HG03342 (cell line): ENCODE measurements around the gene PLEKHF1.
"Not testable (repeated sequence)": the region's sequence is repeated elsewhere in the genome, so short reads cannot be mapped to it uniquely, and the experiment has no call there.

Experiments
- ATAC-seq: cut with Tn5 transposase; IDR thresholded peaks from one replicate; pipeline ENCODE4 v1.9.1; 2021; ENCODE audit warnings: mild to moderate bottlenecking, moderate library complexity; ENCODE audit not compliant: unreplicated experiment

Gene PLEKHF1

DNA sequence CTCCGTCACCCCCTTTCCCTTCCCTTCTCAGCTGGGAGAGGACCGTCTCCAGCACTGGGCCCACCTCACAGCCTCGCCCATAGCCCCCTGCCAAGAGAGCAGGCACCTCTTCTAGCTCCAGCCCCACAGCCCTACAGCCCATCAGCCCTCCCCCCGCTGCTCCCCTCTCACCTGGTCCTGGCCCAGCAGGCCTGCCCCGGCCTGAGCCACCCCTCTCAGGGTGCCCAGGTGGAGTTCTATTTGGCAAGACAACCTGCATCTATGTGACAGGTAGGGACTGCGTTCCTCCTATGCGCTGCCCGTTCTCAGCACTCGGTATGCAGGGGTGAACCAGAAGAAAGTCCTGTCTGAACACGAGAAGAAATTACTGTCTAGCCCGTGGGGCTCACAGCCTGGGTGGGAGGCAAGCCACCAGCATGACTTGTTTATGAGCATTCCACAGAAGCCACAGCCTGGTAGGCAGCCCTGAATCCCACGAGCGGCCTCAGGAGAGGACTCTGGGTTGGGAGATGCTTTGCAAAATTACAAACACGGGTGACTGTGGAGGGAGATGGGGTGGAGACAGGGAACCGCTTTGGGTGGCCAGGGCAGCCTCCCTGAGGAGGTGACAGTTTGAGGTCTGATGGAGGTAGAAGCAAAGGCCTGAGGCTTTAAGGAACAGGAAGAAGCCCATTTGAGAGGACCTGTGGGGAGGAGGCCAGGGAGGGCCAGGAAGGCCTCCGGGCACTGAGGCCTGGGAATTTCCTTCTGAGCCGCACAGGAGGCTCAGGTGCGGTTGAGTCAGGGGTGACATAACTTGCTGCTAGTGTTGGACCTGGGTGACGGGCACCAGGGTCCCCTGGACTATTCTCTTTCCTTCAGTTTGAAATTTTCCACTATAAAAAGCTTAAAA, 1.2 kb upstream of the PLEKHF1 start:
- ATAC-seq, result no peak

DNA sequence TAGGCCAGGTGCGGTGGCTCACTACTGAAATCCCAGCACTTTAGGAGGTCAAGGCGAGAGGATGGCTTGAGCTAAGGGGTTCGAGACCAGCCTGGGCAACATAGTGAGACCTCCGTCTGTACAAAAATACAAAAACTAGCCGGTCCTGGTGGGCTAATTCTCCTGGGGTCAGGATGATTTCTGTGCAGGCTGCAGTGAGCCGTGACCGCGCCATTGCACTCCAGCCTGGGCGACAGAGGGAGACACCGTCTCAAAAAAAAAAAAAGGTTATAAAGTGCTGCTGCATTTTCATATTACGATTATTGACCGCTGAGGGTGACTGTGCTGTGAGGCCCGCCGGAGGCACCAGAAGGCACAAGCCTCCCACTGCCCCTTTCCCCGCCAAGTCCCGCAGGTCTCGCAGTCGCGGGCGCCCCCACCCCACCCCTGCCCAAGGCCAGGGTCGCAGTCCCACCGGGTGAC, 477 bp upstream of the PLEKHF1 start:
- ATAC-seq, result no peak

DNA sequence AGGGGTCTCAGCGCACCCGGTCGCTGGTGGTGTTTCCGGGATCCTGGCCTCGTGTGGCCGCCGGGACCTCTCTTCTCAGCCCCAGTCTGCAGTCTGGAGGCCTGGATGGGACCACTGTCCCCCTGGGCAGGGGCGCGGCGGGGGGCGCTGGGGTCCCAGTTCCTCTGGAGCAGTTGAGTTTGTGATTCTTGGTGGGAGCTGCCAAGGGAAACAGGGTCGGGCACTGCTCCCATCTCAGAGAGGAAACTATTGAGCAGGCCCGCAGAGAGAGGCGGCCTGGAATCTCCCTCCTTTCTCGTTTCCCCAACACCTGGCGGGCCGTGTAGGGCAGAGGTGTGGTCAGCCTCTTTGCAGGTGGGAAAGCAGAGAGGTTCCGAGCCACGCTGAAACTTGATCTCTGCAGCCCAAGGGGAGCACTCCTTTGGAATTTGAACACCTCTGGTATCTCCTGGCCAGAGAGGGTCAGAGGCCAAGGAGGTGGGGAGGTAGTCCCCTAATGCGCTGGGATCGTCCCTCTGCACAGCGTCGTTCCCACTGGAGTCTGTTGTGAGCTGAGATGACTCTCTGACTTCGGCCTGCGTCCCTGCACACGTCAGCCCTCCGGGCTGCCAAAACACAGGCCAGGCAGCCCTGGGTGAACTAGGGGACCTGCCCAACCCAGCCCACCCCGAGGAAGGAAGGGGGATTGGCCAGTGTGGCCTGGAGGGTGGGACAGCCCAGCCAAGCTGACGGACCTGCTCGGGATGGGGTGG, 741 bp downstream of the PLEKHF1 start:
- peak; percentile 1 for ATAC-seq

DNA sequence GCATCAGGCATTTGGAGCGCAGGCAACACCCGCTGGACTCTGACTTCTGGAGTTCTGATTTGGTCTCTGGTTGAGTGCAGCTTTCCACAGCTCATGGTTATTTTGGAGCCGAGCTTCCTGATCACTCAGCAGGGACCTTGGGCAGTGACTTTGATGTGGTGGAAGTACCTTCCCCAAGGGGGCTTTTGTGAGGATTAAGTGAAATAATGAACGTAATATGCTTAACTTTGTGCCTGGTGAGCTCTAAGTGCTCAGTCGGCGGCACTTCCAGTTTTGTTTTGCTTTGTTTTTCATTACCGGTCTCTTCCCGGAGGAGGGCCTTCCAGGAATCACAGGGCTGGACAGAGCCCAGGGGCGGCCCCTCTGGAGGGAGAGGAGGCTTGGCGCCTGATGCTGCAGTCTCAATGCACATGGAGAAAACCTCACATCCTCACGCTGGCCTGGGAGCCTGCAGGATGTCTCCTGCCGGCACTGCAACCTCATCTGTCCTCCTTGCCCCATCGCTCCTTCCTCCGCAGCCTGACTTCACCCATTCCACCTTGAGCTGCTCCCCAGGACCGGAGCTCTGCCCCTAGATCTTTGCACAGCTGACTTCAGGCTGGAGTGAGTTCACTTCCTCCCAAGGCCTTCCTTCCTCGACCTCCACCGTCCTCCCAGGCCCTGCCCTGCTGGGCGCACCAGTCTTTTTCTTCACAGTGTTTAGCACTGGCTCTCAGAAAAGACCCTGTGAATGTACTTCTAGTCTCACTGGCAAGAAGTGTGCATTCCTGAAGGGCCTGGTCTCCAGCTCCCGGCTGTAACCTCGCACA, 1.5 kb downstream of the PLEKHF1 start:
- ATAC-seq, result no peak

DNA sequence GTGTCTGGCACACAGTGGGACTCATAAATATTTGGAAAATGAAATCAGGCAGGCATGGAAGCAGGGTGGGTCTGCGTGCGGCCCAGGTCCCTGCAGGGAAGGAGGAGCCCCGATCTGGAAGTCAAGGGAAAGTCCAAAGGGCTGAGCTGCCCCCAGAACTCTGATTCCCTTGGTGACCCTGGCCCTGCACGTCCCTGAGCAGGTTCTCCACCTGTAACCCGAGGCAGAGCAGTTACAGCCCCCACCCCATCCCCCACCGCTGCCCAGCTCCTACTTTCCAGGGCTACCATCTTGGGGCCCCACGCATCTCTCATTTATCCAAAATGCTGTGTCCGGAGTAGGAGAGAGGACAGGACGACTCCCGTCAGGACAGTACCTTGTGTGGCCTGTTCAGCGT, 2.1 kb downstream of the PLEKHF1 start:
- ATAC-seq, result no peak

DNA sequence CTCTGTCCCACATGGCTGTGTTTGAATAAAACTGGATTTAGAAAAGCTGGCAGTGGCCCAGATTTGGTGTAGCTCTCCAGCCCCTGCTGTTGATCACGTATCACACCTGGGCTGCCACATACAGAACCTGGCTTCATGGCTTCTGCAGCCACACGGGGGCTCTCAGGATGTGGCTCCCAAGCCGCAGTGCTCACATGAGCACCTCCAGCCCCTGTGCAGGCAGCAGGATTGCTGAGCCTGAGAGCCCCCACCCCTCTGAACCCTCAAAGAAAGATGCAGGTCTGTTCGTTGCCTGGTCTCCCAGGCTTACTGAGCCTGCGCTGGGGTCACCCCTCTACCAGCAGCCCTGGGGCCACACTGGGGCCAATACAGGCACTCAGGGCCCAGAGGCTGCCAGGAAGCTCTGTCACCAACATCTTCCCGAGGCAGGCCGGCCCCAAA, 2.7 kb downstream of the PLEKHF1 start:
- ATAC-seq, result no peak

DNA sequence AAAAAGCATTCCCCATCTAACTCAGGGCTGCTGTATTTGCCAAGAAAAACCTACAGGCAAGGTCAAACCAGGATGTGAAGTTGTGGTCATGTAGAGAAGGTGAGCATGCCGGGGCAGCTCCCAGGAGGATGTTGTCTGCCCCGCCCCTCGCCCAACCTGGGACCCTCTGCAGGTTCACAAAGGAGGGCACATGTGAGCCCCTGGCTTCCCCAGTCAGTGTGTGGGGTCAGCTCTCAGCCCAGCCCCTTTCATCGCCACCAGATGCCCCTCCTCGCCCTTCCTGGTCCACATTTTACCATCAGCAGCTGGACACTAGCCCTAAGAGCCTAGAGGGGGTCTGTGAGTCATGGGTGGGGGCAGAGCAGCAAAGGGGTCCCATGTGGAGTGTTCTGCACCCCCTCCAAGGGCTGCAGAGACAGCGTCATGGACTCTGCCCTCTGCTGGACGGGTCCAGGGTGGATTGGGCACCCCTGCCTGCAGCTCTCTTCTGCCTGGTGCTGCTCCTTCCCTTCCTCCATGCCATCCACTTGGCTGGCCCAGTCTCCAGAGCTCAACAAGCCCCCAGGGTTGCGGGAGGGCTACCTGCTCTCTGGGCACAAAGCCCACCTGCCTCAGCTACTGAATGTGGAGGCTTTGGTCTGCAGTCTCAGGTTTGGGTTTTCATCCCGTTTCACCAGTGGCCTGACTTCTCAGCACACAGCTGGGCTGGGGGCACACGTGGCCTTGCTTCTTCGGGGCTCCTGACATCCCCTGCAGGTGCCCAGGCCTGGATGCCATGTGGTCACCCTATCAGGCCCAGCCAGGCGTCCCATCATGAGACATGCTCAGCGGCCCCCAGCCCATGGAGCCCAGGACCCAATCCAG, 3.7 kb downstream of the PLEKHF1 start:
- no peak for ATAC-seq

DNA sequence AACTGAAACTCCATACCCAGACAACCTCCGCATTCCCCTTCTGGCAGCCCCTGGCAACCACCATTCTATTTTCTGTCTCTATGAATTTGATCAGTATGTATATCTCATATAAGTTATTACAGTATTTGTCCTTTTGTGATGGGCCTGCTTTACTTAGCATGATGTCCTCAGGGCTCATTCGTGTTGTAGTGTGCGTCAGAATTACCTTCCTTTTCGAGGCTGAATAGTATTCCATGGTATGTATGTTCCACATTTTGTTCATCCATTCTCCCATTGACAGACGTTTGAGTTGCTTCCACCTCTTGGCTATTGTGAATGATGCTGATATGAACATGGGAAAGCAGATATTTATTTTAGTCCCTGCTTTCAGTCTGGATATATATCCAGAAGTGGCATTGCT, 5.0 kb downstream of the PLEKHF1 start:
- ATAC-seq, result no peak

DNA sequence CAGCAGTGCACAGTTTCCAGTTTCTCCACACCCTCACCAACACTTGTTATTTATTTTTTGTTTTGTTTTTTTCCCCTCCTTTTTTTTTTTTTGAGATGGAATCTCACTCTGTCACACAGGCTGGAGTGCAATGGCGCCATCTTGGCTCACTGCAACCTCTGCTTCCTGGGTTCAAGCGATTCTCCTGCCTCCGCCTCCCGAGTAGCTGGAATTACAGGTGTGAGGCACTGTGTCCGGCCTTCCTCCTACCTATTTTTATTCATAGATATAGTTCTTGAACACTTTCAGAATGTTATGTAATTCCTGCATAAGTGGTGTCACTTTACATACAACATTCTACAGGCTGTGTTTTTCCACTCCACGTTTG, 5.7 kb downstream of the PLEKHF1 start:
- ATAC-seq, result not testable (repeated sequence)

DNA sequence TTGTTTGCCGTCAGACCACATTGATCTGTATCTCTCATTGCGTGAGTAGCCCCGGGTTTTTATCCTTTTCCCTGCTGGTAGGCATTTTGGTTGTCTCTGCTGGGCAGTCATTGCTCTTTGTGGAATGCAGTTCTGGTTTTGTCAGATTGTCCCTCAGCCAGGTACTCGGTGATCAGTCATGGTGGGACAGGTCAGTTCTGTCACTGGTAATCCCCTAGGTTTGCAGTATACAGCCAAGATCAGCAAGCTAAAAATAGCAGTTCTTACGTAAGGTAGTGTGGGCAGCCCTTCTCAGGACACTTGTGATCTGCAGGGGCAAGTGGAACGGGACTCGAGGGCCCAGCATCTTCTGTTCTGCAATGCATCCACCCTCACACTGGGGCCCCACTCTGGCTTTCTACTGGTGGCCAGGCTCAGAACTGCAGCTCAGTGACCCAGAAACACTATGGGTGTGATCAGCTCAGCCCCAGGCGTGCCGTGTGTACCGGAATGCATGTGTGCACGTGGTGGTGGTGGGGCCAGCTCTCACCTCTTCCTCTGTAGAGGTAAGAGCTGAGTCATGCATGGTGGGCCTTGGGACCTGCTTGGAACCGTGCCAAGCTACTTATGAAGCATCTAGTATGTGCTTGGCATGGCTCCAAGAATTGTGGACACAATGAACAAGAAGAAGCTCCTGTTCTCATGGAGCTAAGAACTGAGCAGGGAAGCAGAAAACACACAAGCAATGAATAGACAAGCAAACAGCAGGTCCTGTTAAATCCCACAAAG, 6.3 kb downstream of the PLEKHF1 start:
- ATAC-seq, result peak; percentile 86

DNA sequence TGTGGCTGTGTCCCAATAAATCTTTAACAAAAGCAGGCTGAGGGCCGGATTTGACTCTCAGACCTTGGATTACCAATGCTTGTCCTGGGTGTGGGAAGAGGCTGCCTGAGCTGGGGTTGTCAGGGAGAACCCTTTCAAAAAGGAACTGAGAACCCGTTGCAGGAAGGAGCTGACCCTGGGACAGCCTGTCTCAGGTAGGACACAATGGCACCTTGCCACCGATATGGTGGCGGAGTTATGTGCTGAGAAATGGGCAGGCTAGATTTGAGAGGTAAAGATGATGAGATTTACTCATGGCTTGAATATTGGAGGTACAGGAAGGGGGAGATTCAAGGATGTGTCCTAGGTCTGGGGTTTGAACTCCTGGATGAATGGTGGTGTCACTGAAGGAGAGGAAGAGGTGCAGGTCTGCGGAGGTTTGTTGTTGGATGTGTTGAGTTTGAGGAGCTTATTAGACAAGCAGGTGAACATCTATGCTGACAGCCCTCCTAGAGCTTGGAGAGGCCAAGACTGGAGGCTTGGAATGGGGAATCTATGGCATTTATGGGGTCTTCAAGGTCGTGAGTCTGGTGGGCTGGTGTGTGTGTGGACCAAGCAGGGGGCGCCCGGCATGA, 7.2 kb downstream of the PLEKHF1 start:
- no peak for ATAC-seq

DNA sequence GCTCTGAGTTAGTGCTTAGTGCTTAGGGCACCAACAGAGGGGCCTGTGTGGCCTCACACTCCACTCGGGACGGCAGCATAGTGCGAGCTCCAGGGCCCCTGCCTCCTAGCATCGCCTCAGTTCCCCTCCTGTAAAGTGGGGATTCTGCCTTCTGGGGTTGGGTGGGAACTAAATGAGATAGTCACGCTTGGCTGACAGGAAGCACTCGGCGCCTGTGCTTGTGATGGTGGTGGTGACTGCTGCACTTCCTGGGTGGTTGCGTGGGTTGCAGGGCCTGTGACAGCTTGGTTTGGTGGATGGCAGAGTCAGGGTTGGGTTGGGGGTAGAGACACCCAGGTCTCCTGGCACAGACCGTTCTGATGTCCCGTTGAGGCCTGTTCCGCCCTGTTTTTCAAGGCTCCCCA, 7.7 kb downstream of the PLEKHF1 start:
- ATAC-seq, result no peak

DNA sequence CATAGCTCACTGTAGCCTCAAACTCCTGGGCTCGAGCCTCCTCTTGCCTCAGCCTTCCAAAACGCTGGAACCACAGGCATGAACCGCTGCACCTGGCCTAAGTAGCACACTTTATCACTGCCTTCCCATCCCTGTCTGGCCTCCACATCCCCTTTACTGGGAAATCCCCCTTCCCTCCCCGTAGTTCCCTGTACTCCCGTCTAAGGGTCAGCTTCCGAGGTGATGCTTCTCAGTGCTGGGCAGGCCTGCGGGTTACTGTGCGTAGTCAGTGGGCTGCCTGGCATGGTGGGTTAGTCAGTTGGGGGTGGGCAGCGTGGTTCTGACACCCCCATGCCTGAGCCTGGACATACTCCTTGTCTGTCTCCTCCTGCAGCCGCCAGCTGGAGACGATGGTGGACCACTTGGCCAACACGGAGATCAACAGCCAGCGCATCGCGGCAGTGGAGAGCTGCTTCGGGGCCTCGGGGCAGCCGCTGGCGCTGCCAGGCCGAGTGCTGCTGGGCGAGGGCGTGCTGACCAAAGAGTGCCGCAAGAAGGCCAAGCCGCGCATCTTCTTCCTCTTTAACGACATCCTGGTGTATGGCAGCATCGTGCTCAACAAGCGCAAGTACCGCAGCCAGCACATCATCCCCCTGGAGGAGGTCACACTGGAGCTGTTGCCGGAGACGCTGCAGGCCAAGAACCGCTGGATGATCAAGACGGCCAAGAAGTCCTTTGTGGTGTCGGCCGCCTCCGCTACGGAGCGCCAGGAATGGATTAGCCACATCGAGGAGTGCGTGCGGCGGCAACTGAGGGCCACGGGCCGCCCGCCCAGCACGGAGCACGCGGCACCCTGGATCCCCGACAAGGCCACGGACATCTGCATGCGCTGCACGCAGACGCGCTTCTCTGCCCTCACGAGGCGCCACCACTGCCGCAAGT, 8.4 kb downstream of the PLEKHF1 start:
- no peak for ATAC-seq

DNA sequence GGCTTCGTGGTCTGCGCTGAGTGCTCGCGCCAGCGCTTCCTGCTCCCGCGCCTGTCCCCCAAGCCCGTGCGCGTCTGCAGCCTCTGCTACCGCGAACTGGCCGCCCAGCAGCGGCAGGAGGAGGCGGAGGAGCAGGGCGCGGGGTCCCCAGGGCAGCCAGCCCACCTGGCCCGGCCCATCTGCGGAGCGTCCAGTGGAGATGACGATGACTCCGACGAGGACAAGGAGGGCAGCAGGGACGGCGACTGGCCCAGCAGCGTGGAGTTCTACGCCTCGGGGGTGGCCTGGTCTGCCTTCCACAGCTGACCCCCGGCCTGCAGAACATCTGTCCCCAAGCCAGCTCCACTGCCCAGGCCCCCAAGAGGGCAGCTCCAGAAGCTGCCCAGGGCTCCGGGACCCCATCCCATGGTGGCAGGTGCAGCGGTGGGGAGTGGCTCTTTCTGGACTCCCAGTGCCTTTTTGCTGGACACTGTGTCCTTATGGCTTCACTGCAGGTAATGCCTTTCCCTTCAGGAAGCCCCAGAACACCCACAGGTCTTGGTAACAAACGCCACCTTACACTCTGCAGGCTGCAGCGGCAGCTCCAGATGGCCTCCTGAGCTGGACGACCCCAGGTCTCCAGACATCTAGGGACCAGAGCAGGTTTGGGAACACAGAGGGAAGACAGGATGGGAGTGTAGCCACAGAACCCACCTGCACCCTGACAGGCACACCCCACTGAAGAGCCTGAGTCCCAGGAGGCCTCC, 9.3 kb downstream of the PLEKHF1 start:
- no peak for ATAC-seq

DNA sequence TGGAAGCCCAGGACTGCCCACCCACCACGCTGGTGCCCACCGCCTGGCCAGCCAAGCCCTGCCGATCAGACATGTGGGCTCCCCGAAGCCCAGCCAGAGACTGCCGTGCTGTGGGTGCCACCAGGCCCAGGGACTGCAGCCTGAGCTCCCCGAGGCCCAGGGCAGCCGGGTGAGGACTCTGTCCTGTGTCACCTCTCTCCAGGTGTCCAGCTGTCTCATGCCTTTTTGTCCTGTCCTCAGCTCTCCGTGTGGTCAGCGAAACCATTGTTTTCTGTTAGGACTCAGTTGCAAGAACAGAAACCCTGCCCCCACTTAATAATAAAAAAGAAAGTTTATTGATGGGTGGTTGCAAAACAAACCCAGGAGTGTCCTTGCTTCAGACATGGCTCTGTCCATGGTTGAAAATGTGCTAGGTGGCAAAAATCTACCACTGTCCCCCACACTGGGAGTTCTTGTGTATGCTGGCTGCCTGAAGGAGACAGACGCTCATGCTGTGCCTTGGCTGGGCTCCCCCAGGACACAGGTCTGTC, 9.9 kb downstream of the PLEKHF1 start:
- no peak for ATAC-seq

DNA sequence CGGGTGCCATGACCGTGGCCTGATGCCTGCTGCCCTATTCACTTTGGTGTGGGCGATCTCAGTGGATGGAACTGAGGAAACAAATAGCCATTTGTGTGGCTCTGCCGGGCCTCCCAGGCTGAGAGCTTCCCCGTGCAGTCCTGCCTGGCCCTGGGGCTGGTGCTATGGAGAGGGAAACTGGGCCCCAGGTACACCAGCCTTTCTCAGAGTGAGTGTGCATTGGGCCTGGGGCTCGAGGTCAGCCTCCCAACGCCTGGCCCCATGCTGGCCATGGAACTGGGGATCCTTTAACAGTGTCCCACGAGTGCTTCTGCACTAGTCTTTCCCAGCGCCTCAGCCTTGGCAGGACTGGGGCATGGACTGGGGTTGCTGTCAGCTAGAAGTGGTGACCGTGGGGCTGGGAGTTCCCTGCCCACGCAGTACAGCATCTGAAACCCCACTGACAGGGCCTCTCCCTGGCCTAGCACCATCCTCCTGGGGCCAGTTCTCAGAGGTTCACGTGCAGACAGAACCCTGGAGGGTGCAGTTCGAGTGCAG, 10.5 kb downstream of the PLEKHF1 start:
- no peak for ATAC-seq

DNA sequence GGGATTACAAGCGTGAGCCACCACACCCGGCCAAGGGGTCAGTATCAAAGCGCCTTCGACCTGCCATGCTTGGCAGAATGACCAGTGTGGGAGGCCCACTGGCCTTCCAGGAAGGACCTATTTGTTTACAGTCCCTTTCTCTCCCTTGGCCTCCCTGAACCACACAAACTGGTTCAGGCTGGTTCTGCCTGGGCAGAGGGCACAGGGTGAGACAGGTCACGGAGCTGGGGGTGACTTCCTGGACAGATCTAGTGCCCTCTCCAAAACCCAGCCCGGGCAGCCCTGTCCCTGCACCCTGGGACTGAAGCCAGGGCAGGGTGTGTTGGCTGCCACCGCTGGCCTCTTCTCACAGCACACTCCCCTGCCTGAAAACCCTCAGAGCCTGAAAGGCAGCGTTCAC, 11.3 kb downstream of the PLEKHF1 start:
- no peak for ATAC-seq
